ENCODE results near the gene SLC47A2. TPM values are rescaled to one million over a fixed set of nuclear protein-coding genes. Genes with fewer than 3 reads are reported as not detected.

The SLC47A2 gene
- total RNA-seq, 2 donors from 2014 or later = not detected

DNA sequence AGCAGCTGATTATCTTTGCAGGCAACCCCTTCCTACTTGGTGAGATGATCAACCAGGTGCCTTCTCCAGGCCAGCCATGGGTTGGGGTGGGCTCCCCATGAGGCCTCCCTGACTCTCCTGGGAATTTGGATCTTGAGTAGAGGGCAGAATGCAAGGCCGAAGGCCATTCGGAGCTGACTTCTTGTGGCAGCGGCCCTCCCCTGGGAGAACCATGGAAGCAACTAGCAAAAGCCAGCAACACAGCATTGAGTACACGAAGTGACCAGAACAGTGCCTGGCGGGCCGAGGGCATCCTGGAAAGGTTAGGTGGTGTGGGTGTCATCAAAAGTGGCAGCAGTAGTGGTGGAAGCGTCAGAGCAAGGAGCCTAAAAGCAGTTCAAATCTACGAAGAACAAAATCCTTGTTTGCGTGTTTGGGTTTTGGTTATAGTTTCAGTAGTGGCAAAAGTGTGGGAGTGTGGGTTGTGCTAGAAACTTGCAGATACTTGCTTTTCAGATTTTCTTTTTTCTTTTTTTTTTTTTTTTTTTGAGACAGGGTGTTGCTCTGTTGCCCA lies 33.7 kb upstream of the SLC47A2 start:
- no peak overlapping the region for H3K4me3 ChIP-seq
- no peak overlapping the region for H3K27ac ChIP-seq
- DNase-seq (ENCODE audit: low spot score) = no peak
- H3K27me3 ChIP-seq = no peaks in the 10 kb centered on the region
- TF ChIP-seq, protein P1, sequence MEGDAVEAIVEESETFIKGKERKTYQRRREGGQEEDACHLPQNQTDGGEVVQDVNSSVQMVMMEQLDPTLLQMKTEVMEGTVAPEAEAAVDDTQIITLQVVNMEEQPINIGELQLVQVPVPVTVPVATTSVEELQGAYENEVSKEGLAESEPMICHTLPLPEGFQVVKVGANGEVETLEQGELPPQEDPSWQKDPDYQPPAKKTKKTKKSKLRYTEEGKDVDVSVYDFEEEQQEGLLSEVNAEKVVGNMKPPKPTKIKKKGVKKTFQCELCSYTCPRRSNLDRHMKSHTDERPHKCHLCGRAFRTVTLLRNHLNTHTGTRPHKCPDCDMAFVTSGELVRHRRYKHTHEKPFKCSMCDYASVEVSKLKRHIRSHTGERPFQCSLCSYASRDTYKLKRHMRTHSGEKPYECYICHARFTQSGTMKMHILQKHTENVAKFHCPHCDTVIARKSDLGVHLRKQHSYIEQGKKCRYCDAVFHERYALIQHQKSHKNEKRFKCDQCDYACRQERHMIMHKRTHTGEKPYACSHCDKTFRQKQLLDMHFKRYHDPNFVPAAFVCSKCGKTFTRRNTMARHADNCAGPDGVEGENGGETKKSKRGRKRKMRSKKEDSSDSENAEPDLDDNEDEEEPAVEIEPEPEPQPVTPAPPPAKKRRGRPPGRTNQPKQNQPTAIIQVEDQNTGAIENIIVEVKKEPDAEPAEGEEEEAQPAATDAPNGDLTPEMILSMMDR (IDR thresholded peaks at IDR 0.05) = no peak
- H3K4me1 ChIP-seq = peaks cover 0 to 11% of the 10 kb centered on the region in 2 donors
- no peaks in the 10 kb centered on the region for H3K36me3 ChIP-seq
- no peaks in the 10 kb centered on the region for H3K9me3 ChIP-seq

DNA sequence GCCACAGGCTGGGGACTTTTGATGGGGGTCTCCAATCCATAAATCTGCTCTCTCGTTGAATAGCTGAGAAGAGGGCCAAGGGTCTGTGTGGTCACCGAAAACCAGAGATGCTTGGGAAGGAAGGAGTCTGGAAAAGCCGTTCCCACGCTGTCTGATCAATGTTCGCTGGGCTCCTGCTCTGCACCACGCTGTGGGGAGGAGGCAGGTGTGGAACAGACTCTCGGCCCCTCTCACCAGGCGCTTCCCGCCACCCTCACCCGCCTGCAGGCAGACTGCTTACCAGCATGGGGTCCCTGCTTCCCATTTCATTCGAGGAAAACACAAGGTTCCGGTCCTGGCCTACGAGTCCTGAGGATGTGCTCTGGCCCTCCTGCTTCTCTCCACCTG lies 32.4 kb upstream of the SLC47A2 start:
- no peak for DNase-seq (ENCODE audit: low spot score)
- H3K36me3 ChIP-seq = no peaks in the 10 kb centered on the region
- TF ChIP-seq, protein P1 (IDR thresholded peaks at IDR 0.05) = no peak
- H3K27me3 ChIP-seq = no peaks in the 10 kb centered on the region
- no peak overlapping the region for H3K27ac ChIP-seq
- no peaks in the 10 kb centered on the region for H3K9me3 ChIP-seq
- H3K4me1 ChIP-seq = peaks cover 0 to 20% of the 10 kb centered on the region in 2 donors
- no peak overlapping the region for H3K4me3 ChIP-seq

DNA sequence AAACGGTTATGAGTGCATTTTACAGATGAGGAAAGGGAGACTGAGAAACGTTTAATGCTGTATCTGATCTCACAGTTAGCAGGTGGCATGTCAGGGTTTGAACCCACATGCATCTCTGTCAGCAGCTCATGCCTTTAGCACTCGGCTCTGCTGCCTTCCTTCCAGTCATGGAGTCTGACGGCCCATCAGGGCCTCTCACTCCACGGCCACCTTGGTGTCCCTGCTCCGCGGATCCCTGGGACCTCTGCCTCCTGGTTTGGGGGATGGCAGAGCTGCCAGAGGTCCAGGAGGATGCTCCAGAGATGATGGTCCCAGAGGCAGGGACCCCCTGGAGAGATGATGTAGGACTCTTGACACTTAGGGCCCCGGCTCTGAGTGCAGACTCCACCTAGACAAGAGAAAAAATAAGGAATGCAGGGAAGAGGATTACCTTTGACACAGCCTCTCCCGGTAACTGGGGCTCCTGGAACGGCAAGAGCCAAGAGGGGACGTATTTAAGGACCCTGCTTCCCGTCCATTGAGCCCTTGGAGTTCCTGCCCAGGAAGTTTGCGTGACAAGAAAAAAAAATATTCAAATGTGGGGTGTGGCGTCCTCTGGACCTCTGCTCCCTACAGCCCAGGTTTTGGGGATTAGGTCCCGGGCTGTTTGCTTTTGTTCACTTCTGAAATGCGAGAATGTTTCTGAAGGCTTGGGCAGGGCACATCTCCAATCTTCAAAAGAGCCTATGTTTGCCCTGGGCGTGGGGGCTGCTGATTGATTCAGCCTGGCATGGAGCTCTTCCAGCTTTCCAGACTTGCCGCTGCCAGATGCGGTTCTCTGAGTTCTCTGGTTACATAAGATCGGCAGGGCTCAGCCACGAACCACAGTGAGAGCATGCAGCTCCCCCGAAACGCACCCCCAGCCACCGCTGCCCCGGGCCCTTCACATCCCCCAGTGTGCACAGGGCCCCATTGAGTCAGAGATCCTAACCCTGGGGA lies 31.7 kb upstream of the SLC47A2 start, which contains the start of gene ALDH3A1:
ALDH3A1 (minus strand) TSS at position 470 of the 978 bp plus-strand sequence. CDS start 3,169 bp downstream, outside the sequence.
- H3K36me3 ChIP-seq = no peaks in the 10 kb centered on the region
- no peak within 1 kb of the TSS for H3K4me3 ChIP-seq
- H3K4me1 ChIP-seq = peaks cover 0 to 20% of the 10 kb centered on the region in 2 donors
- no peaks in the 10 kb centered on the region for H3K27me3 ChIP-seq
- no peak within 1 kb of the TSS for H3K27ac ChIP-seq
- H3K9me3 ChIP-seq = no peaks in the 10 kb centered on the region
- no peak for DNase-seq (ENCODE audit: low spot score)
- TF ChIP-seq, protein P1 (IDR thresholded peaks at IDR 0.05) = no peak

DNA sequence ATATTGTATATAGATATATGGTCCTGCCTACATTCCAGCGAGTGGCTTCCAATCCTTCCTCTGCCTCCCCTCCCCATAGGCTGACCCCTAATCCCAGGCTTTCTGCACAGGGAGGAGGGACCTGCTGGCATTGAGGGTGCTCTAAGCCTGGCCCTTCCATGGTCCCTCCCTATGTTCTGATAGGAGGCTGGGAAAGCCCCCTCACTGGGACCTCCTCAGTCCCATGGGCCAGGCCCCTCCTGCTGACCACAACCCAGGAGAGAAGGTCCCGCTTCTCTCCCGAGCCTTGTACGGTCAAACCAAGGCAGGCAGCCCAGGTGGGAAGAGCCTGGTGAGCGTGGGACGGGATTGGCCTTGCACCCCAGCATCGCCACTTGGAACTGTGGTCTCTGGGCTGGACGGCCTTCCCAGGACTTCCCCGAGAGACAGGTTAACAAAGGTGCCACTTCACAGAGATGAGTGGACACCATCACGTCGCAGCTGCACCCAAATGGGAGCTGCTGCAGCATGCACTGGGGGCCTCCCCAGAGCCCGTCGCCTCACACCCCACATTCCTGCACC lies 30.9 kb upstream of the SLC47A2 start:
- Histone ChIP-seq H3K27me3 (no peaks in the 10 kb centered on the region), H3K4me1 (peaks cover 0 to 15% of the 10 kb centered on the region in 2 donors), H3K4me3 (no peak overlapping the region), H3K36me3 (no peaks in the 10 kb centered on the region), H3K9me3 (no peaks in the 10 kb centered on the region), H3K27ac (no peak overlapping the region)
- no peak for DNase-seq (ENCODE audit: low spot score)
- TF ChIP-seq, protein P1 (IDR thresholded peaks at IDR 0.05) = no peak

DNA sequence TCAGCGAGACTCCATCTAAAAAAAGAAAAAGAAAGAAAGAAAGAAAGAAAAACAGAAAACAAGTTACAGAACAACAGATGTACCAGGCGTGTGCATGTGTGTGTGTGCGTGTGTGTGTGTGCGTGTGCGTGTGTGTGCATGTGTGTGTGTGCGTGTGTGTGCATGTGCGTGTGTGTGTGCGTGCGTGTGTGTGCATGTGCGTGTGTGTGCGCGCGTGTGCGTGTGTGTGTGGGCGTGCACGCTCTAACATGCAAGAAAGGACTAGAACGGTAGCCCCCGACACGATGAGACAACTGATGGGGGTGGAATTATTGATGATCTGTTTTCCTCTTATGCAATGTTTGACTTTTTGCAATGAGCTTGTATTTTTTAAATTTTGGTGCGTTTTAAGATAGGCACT lies 30.1 kb upstream of the SLC47A2 start:
- H3K4me3 ChIP-seq = no peak overlapping the region
- H3K27ac ChIP-seq = no peak overlapping the region
- H3K36me3 ChIP-seq = no peaks in the 10 kb centered on the region
- TF ChIP-seq, protein P1 (IDR thresholded peaks at IDR 0.05) = no peak
- no peak for DNase-seq (ENCODE audit: low spot score)
- no peaks in the 10 kb centered on the region for H3K9me3 ChIP-seq
- H3K27me3 ChIP-seq = no peaks in the 10 kb centered on the region
- H3K4me1 ChIP-seq = peaks cover 0 to 15% of the 10 kb centered on the region in 2 donors

All from right atrium auricular region (tissue), 2 donors.